RWPE2 (cell line): Measurements from ENCODE around the gene ELP6.

ENCODE experiments used
- ATAC-seq: fragments of 200-7000 bp; cut with Tn5 transposase; 3 replicates; pipeline ENCODE4 v1.9.1; 2021; ENCODE audit warnings: low read depth
- DNase-seq: peaks from one replicate; pipeline ENCODE4 v3.0.0-alpha.2; 2020; ENCODE audit warnings: low spot score
- H3K27ac ChIP-seq: fragments of 450-650 bp; 2 replicates; pipeline ENCODE4 v1.5.1; 2017; ENCODE audit warnings: mild to moderate bottlenecking; ENCODE audit not compliant: poor library complexity, severe bottlenecking
- H3K27me3 ChIP-seq: fragments of 250-450 bp; sonication (Bioruptor Pico); 2 replicates; pipeline ENCODE4 v1.5.1; 2021; ENCODE audit warnings: mild to moderate bottlenecking, moderate library complexity; ENCODE audit not compliant: insufficient read depth, poor library complexity, severe bottlenecking
- H3K36me3 ChIP-seq: fragments of 250-450 bp; sonication (Bioruptor Pico); 2 replicates; pipeline ENCODE4 v1.5.1; 2020; ENCODE audit warnings: low read depth, mild to moderate bottlenecking, moderate library complexity
- H3K4me1 ChIP-seq: fragments of 250-450 bp; sonication (Bioruptor Pico); 2 replicates; pipeline ENCODE4 v1.5.1; 2021; ENCODE audit warnings: mild to moderate bottlenecking, moderate library complexity; ENCODE audit not compliant: insufficient read depth, poor library complexity, severe bottlenecking
- H3K4me3 ChIP-seq: fragments of 250-450 bp; sonication (Bioruptor Pico); 2 replicates; pipeline ENCODE4 v1.5.1; 2021; ENCODE audit warnings: mild to moderate bottlenecking, moderate library complexity; ENCODE audit not compliant: severe bottlenecking
- H3K9me3 ChIP-seq: fragments of 250-450 bp; sonication (Bioruptor Pico); 2 replicates; pipeline ENCODE4 v1.5.1; 2021; ENCODE audit warnings: mild to moderate bottlenecking, moderate library complexity; ENCODE audit not compliant: severe bottlenecking
- CTCF ChIP-seq: fragments of 450-650 bp; IDR thresholded peaks from one replicate; pipeline ENCODE4 v1.5.1; 2017; ENCODE audit warnings: mild to moderate bottlenecking, moderate library complexity; ENCODE audit not compliant: poor library complexity, severe bottlenecking

Gene ELP6

DNA sequence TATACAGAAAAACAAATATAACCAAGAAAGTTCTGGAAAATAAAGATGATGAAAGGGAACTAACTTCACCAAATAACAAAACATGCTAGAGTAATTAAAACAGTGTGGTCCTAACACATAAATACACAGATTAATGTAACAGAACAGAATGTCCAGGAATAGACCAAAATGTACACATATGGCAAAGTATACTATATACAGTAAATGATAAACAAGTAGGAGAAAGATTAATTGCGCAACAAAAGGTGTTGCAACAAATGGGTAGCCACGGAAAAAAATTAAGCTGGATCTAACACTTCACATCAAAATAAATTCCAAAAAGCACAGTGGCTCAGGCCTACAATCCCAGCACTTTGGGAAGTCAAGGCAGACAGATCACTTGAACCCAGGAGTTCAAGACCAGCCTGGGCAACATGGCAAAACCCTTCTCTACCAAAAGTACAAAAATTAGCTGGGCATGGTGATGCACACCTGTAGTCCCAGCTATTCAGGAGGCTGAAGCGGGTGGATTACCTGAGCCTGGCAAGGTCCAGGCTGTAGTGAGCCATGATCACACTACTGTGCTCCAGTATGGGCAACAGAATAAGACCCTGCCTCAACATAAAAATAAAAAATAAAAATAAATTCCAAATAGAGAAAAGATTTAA lies 57.6 kb downstream of the ELP6 start:
- Histone ChIP-seq H3K4me3 (no peak overlapping the region), H3K36me3 (no peaks in the 10 kb centered on the region), H3K27me3 (no peaks in the 10 kb centered on the region), H3K4me1 (no peaks in the 10 kb centered on the region), H3K27ac (no peak overlapping the region), H3K9me3 (no peaks in the 10 kb centered on the region)
- TF ChIP-seq CTCF: no peak
- ATAC-seq: no peak
- DNase-seq: no peak

- DNase-seq (no peak), ATAC-seq (no peak)
- Histone ChIP-seq H3K27me3 (no peaks in the 10 kb centered on the region), H3K4me3 (no peak overlapping the region), H3K4me1 (no peaks in the 10 kb centered on the region), H3K36me3 (no peaks in the 10 kb centered on the region), H3K27ac (no peak overlapping the region), H3K9me3 (no peaks in the 10 kb centered on the region)
- TF ChIP-seq CTCF: no peak
These were observed 60.9 kb downstream of the ELP6 start for GRCh38 chr3:47452453-47453215.
